Upper lobe of left lung (tissue), 4 donors: ENCODE results near the gene TP53AIP1.

Source experiments
- POLR2AphosphoS5 ChIP-seq, 2 donors: sonication (generic); formaldehyde crosslinking; IDR thresholded peaks; one replicate each; pipeline ENCODE4 v1.5.1; 2017; ENCODE audit warnings: antibody characterized with exemption in 2 of 2
- TF ChIP-seq, protein P1 (sequence below), 6 experiments: fragments of 450-650 bp in 4 of 6; fragments of 200-600 bp in 2 of 6; sonication (generic) in 2 of 6; IDR thresholded peaks; one replicate each; pipeline ENCODE4 v1.5.1; 2016 to 2019; ENCODE audit warnings: antibody characterized with exemption in 6 of 6

DNA sequence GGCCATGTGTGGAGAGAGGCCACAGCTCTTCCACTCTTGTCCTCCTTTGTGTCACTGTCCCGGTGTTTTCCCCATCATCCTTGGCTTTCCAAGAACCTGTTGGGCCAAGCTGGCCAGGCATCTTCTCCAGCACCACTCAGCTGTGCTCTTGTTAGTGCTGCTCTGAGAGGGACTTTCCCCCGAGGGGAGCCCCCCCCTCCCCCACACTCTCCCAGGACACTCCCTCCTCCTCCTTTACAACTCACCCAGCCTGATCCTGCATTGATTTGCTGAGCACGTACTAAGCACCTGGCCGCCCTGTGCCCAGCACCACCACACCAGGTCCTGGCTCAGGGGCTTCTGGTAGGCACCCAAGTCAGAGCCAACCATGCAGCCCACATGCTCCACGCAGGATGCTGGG is 13.2 kb downstream of the TP53AIP1 start:
- TF ChIP-seq, protein P1, sequence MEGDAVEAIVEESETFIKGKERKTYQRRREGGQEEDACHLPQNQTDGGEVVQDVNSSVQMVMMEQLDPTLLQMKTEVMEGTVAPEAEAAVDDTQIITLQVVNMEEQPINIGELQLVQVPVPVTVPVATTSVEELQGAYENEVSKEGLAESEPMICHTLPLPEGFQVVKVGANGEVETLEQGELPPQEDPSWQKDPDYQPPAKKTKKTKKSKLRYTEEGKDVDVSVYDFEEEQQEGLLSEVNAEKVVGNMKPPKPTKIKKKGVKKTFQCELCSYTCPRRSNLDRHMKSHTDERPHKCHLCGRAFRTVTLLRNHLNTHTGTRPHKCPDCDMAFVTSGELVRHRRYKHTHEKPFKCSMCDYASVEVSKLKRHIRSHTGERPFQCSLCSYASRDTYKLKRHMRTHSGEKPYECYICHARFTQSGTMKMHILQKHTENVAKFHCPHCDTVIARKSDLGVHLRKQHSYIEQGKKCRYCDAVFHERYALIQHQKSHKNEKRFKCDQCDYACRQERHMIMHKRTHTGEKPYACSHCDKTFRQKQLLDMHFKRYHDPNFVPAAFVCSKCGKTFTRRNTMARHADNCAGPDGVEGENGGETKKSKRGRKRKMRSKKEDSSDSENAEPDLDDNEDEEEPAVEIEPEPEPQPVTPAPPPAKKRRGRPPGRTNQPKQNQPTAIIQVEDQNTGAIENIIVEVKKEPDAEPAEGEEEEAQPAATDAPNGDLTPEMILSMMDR (IDR thresholded peaks at IDR 0.05), result no peak
- TF ChIP-seq POLR2AphosphoS5 (IDR thresholded peaks at IDR 0.05), result no peak
